HG03575 (cell line): ENCODE measurements around the gene PMFBP1.

Experiments used
- ATAC-seq: cut with Tn5 transposase; IDR thresholded peaks from one replicate; pipeline ENCODE4 v1.9.1; 2021; ENCODE audit not compliant: unreplicated experiment, insufficient number of reproducible peaks, low FRiP score; ENCODE audit errors: extremely low read depth

PMFBP1 gene

GRCh38 chr16:72138064-72138572 is 33.8 kb downstream of the PMFBP1 start:
- ATAC-seq, result no peak

GRCh38 chr16:72137380-72138063 is 34.4 kb downstream of the PMFBP1 start:
- ATAC-seq, result no peak

GRCh38 chr16:72134507-72134906 is 37.4 kb downstream of the PMFBP1 start:
- no peak for ATAC-seq

- ATAC-seq, result no peak
Measured at GRCh38 chr16:72132726-72133125, 39.2 kb downstream of the PMFBP1 start.

GRCh38 chr16:72131036-72131435 is 40.9 kb downstream of the PMFBP1 start:
- no peak for ATAC-seq

- ATAC-seq, result no peak
Measured at GRCh38 chr16:72129976-72130656, 41.8 kb downstream of the PMFBP1 start.

- ATAC-seq, result no peak
Measured at GRCh38 chr16:72128701-72129100, 43.3 kb downstream of the PMFBP1 start.

- no peak for ATAC-seq
Measured at GRCh38 chr16:72126429-72126765, 45.6 kb downstream of the PMFBP1 start.

GRCh38 chr16:72125635-72126428 is 46.1 kb downstream of the PMFBP1 start:
- ATAC-seq, result no peak

- ATAC-seq, result no peak
Measured at GRCh38 chr16:72124761-72125634, 47.0 kb downstream of the PMFBP1 start.

- ATAC-seq, result no peak
Measured at GRCh38 chr16:72124148-72124547, 47.8 kb downstream of the PMFBP1 start.

- no peak for ATAC-seq
Measured at GRCh38 chr16:72123426-72123825, 48.5 kb downstream of the PMFBP1 start.

- ATAC-seq, result no peak
Measured at GRCh38 chr16:72122916-72123315, 49.0 kb downstream of the PMFBP1 start.

- no peak for ATAC-seq
Measured at GRCh38 chr16:72122308-72122707, 49.6 kb downstream of the PMFBP1 start.

- ATAC-seq, result no peak
Measured at GRCh38 chr16:72120026-72120425, 51.9 kb downstream of the PMFBP1 start.

- no peak for ATAC-seq
Measured at GRCh38 chr16:72113616-72113945, 58.4 kb downstream of the PMFBP1 start.

GRCh38 chr16:72112906-72113615 is 58.9 kb downstream of the PMFBP1 start:
- no peak for ATAC-seq

GRCh38 chr16:72112452-72112792 is 59.5 kb downstream of the PMFBP1 start:
- no peak for ATAC-seq
